Measurements from ENCODE around the gene GALNT16. TPM values are rescaled to one million over a fixed set of nuclear protein-coding genes. Genes with fewer than 3 reads are reported as not detected.

Gene GALNT16
- total RNA-seq, 1 donor from 2014 or later = 124 TPM

GRCh38 chr14:69237142-69237541 lies 22.8 kb upstream of the GALNT16 start:
- Mint-ChIP-seq H3K27ac (ENCODE audit: unreplicated experiment) (no peak overlapping the region), H3K4me1 (ENCODE audit: low read depth, unreplicated experiment) (peaks cover 6% of the 10 kb centered on the region), H3K9me3 (ENCODE audit: unreplicated experiment) (no peaks in the 10 kb centered on the region), H3K36me3 (ENCODE audit: unreplicated experiment) (peaks cover 12% of the 10 kb centered on the region), H3K27me3 (ENCODE audit: unreplicated experiment) (no peaks in the 10 kb centered on the region), H3K4me3 (ENCODE audit: unreplicated experiment) (no peak overlapping the region)
- TF ChIP-seq, protein P1, sequence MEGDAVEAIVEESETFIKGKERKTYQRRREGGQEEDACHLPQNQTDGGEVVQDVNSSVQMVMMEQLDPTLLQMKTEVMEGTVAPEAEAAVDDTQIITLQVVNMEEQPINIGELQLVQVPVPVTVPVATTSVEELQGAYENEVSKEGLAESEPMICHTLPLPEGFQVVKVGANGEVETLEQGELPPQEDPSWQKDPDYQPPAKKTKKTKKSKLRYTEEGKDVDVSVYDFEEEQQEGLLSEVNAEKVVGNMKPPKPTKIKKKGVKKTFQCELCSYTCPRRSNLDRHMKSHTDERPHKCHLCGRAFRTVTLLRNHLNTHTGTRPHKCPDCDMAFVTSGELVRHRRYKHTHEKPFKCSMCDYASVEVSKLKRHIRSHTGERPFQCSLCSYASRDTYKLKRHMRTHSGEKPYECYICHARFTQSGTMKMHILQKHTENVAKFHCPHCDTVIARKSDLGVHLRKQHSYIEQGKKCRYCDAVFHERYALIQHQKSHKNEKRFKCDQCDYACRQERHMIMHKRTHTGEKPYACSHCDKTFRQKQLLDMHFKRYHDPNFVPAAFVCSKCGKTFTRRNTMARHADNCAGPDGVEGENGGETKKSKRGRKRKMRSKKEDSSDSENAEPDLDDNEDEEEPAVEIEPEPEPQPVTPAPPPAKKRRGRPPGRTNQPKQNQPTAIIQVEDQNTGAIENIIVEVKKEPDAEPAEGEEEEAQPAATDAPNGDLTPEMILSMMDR (IDR thresholded peaks at IDR 0.05; ENCODE audit: partially characterized antibody, unreplicated experiment) = no peak
- DNase-seq = no peak

GRCh38 chr14:69237584-69237983 lies 22.4 kb upstream of the GALNT16 start:
- no peak for DNase-seq
- Mint-ChIP-seq H3K36me3 (ENCODE audit: unreplicated experiment) (peaks cover 12% of the 10 kb centered on the region), H3K9me3 (ENCODE audit: unreplicated experiment) (no peaks in the 10 kb centered on the region), H3K27ac (ENCODE audit: unreplicated experiment) (no peak overlapping the region), H3K27me3 (ENCODE audit: unreplicated experiment) (no peaks in the 10 kb centered on the region), H3K4me1 (ENCODE audit: low read depth, unreplicated experiment) (peaks cover 6% of the 10 kb centered on the region), H3K4me3 (ENCODE audit: unreplicated experiment) (no peak overlapping the region)
- TF ChIP-seq, protein P1 (IDR thresholded peaks at IDR 0.05; ENCODE audit: partially characterized antibody, unreplicated experiment) = no peak

- H3K27ac Mint-ChIP-seq (ENCODE audit: unreplicated experiment) = no peak overlapping the region
- no peak overlapping the region for H3K4me3 Mint-ChIP-seq (ENCODE audit: unreplicated experiment)
- no peaks in the 10 kb centered on the region for H3K9me3 Mint-ChIP-seq (ENCODE audit: unreplicated experiment)
- H3K36me3 Mint-ChIP-seq (ENCODE audit: unreplicated experiment) = peaks cover 12% of the 10 kb centered on the region
- peaks cover 16% of the 10 kb centered on the region for H3K4me1 Mint-ChIP-seq (ENCODE audit: low read depth, unreplicated experiment)
- DNase-seq = no peak
- TF ChIP-seq, protein P1 (IDR thresholded peaks at IDR 0.05; ENCODE audit: partially characterized antibody, unreplicated experiment) = no peak
- H3K27me3 Mint-ChIP-seq (ENCODE audit: unreplicated experiment) = no peaks in the 10 kb centered on the region
Measured at GRCh38 chr14:69238883-69239282, 21.1 kb upstream of the GALNT16 start.

- no peak overlapping the region for H3K4me3 Mint-ChIP-seq (ENCODE audit: unreplicated experiment)
- peaks cover 12% of the 10 kb centered on the region for H3K36me3 Mint-ChIP-seq (ENCODE audit: unreplicated experiment)
- peaks cover 22% of the 10 kb centered on the region for H3K4me1 Mint-ChIP-seq (ENCODE audit: low read depth, unreplicated experiment)
- no peaks in the 10 kb centered on the region for H3K27me3 Mint-ChIP-seq (ENCODE audit: unreplicated experiment)
- H3K27ac Mint-ChIP-seq (ENCODE audit: unreplicated experiment) = no peak overlapping the region
- no peaks in the 10 kb centered on the region for H3K9me3 Mint-ChIP-seq (ENCODE audit: unreplicated experiment)
- no peak for DNase-seq
- TF ChIP-seq, protein P1 (IDR thresholded peaks at IDR 0.05; ENCODE audit: partially characterized antibody, unreplicated experiment) = no peak
Measured at GRCh38 chr14:69240527-69241173, 19.3 kb upstream of the GALNT16 start.

DNA sequence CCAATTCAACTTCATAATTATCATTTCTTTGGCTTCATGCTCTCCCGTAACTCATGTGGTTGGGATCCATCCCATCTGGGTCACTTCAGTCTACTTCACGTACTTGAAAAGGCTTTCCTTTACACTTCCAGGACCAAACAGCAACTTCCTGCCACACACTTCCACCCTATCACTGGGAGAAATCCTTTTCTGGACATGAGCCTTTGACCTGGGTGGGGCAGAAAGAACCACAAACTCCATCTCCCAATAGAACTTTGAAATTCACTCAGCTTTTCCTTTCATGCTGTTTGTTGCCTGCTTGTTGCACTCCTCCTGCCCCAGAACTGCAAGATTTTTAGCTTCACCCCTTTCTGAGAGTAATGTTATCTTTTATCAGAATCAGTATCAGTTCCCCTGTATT lies 18.4 kb upstream of the GALNT16 start:
- Mint-ChIP-seq H3K27me3 (ENCODE audit: unreplicated experiment) (no peaks in the 10 kb centered on the region), H3K36me3 (ENCODE audit: unreplicated experiment) (peaks cover 4% of the 10 kb centered on the region), H3K4me3 (ENCODE audit: unreplicated experiment) (no peak overlapping the region), H3K27ac (ENCODE audit: unreplicated experiment) (no peak overlapping the region), H3K9me3 (ENCODE audit: unreplicated experiment) (peaks cover 4% of the 10 kb centered on the region), H3K4me1 (ENCODE audit: low read depth, unreplicated experiment) (peaks cover 26% of the 10 kb centered on the region)
- DNase-seq = no peak
- TF ChIP-seq, protein P1 (IDR thresholded peaks at IDR 0.05; ENCODE audit: partially characterized antibody, unreplicated experiment) = no peak

Measured in glutamatergic neuron (in vitro differentiated cells).